HG02884 (cell line): ENCODE data around the gene MED19.
"Not testable (repeated sequence)": the region's sequence is repeated elsewhere in the genome, so short reads cannot be mapped to it uniquely, and the experiment has no call there.

Source experiments
- ATAC-seq: cut with Tn5 transposase; IDR thresholded peaks from one replicate; pipeline ENCODE4 v1.9.1; 2021; ENCODE audit warnings: mild to moderate bottlenecking, moderate library complexity; ENCODE audit not compliant: unreplicated experiment

The MED19 gene

GRCh38 chr11:57711414-57712255 is at the start of gene MED19:
TSS of gene MED19 (minus strand) at chr11:57712215. CDS start at chr11:57712179, 36 bp downstream.
- peak; percentile 34 for ATAC-seq

GRCh38 chr11:57758174-57758573 is 46.2 kb upstream of the MED19 start:
- no peak for ATAC-seq

GRCh38 chr11:57752954-57753353 is 40.9 kb upstream of the MED19 start:
- no peak for ATAC-seq

GRCh38 chr11:57751676-57752253 is 39.8 kb upstream of the MED19 start, which contains the start of gene BTBD18:
TSS of gene BTBD18 (minus strand) at chr11:57751819. CDS start at chr11:57751188, 631 bp downstream.
- ATAC-seq: no peak

- ATAC-seq: no peak
Measured at GRCh38 chr11:57751176-57751575, 39.2 kb upstream of the MED19 start.

- ATAC-seq: no peak
Measured at GRCh38 chr11:57746920-57747319, 34.9 kb upstream of the MED19 start.

GRCh38 chr11:57745206-57745605 is 33.2 kb upstream of the MED19 start:
- no peak for ATAC-seq

GRCh38 chr11:57744357-57744756 is 32.3 kb upstream of the MED19 start:
- no peak for ATAC-seq

- no peak for ATAC-seq
Measured at GRCh38 chr11:57742087-57742452, 30.1 kb upstream of the MED19 start.

- ATAC-seq: peak; percentile 85
Measured at GRCh38 chr11:57741132-57742086, 29.4 kb upstream of the MED19 start, which contains the start of gene SELENOH. TSS of gene SELENOH (plus strand) at chr11:57741491. CDS start at chr11:57741596, 105 bp downstream.

GRCh38 chr11:57735619-57736298 is 23.7 kb upstream of the MED19 start:
- no peak for ATAC-seq

- no peak for ATAC-seq
Measured at GRCh38 chr11:57732661-57733060, 20.6 kb upstream of the MED19 start.

- ATAC-seq: no peak
Measured at GRCh38 chr11:57729479-57729878, 17.5 kb upstream of the MED19 start.

- ATAC-seq: no peak
Measured at GRCh38 chr11:57728829-57729228, 16.8 kb upstream of the MED19 start.

GRCh38 chr11:57727185-57727584 is 15.2 kb upstream of the MED19 start:
- no peak for ATAC-seq

GRCh38 chr11:57716726-57717125 is 4.7 kb upstream of the MED19 start:
- not testable (repeated sequence) for ATAC-seq

GRCh38 chr11:57713835-57714234 is 1.8 kb upstream of the MED19 start:
- ATAC-seq: no peak

- ATAC-seq: peak; percentile 91
Measured at GRCh38 chr11:57712256-57713150, 488 bp upstream of the MED19 start, which contains the start of gene TMX2. TSS of gene TMX2 (plus strand) at chr11:57712593. CDS start at chr11:57712619, 26 bp downstream.

GRCh38 chr11:57709802-57710367 is 2.1 kb downstream of the MED19 start:
- no peak for ATAC-seq
